DMS153 (cell line): ENCODE data around the gene MYH11.
"Not testable (repeated sequence)": the region's sequence is repeated elsewhere in the genome, so short reads cannot be mapped to it uniquely, and the experiment has no call there.

ENCODE experiments used
- DNase-seq: peaks from one replicate; lab custom pipeline; 2025; lab: John Stamatoyannopoulos, UW

MYH11 gene

DNA sequence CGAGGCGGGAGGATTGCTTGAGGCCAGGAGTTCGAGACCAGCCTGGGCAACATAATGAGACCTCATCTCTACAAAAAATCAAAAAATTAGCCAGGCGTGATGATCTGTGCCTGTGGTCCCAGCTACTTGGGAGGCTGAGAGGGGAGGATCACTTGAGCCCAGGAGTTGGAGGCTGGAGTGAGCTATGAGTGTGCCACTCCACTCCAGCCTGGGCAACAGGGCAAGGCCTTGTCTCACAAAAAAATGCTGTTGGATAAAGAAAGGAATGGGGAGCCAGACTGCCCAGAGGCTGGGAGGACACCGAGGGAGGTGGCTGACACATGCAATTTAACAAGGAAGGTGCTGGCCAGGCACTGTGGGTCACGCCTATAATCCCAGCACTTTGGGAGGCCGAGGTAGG, 47.5 kb downstream of the MYH11 start:
- not testable (repeated sequence) for DNase-seq

DNA sequence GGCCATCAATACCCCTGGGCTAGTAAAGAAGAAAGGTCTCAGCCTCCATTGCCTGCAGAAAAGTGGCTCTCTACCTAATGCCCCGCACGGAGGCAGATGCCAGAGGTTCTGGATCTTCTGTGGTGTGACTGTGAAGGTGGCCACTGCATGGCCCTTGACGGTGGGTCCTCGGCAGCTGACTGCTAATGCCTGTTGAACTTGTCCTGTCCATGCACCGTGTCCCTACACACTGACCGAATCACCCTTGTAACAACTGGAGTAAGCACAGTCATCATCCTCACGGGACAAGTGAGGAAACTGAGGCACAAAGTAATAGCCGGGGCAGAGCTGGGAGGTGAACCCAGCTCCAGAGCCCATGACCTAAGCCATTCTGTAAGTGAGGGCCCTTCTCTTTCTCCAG, 48.8 kb downstream of the MYH11 start:
- no peak for DNase-seq

DNA sequence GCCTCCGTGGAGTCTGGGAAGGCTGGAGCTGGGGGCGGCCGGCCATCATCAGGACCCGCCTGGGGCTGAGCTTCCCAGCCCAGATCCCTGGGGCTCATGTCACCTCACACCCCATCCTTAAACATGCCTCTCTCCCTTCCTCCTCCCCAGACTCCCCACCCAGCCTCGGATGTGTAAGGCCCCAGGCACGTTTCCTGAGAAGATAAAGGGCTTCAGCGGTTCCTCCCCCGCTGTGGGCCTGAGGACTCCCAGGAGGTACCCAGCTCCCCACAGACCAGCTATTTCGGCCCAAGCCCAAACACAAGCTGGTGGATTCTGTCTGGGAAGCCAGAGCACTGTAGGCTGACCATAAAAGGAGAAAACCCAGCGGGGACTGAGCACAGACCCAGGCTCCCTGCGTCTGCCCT, 49.2 kb downstream of the MYH11 start:
- DNase-seq, result no peak

DNA sequence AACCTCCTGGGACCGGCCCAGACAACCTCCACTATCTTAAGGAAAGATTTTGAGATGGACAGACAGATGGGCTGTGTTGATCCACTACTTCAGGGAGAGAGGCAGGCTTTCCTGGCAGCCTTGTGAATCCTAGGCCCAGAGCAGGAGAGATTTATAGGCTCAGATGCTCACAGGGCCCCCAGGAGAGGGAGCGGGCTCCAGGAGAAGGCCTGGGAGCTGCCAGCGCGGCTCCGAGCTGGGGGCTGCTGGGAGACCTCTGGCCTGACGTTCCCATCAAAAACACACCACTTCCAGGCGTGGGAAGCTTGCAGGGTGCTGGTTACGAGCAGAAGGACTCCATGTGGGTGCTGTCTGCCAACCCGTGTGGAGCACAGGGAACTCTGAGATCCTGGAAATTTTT, 53.2 kb downstream of the MYH11 start:
- no peak for DNase-seq

DNA sequence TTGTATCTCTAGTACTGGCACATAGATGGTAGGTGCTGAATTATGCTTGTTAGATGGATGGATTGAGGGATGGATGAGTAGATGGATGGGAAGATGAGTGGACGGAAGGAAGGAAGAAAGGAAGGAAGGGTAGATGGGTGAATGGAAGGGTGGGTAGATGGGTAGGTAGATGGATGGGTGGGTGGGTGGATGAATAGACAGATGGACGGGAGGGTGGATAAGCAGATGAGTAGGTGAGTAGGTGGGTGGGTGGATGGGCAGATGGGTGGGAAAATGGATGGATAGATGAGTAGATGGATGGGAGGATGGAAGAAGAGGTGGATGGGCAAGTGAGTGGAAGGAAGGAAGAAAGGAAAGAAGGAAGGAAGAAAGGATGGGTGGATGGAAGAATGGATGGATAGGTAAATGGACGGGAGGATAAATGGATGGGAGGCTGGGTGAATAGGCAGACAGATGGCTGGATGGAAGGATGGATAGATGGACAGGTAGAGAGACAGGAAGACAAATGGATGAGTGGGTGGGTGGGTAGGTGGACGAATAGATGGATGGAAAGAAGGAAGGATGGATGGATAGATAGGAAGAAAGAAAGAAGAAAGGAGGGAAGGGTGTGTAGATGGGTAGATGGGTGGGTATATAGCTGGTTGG, 56.9 kb downstream of the MYH11 start:
- no peak for DNase-seq

DNA sequence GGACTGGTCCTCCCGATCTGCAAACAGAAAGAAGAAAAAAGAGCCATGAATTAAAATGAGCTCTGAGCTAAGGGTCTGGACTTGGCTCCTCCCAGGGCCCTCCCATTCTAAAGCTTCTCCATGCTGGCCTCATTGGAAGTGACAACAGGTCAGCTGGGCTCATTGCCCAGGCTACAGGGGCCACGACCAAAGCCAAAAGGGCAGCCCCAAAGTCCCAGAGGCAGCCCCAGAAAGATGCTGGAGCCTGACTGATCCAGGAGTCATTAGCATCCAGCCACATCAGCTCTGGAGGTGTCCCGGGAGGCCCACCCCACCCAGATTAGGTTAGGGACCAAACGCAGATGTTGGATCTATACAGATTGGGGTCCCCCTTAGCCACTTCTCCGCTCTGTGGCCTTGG, 58.2 kb downstream of the MYH11 start:
- DNase-seq, result no peak

DNA sequence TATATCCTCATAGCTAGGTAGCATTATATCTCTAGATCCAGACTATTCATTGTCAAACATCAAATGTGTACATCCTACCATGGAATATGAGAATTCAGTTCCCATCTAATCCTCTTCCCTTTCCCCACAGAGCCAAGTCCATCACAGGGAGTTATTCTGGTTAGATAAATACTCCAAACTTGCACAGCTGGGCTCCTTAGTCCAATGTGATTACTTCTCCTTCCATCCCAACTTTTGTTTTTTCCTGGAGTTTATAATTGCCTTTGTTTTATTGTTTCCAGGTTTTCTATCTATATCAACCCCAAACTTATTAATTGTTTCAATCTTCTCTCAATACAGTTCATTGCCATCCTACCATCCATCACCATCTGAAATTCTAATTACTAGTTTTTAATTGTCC, 59.9 kb downstream of the MYH11 start:
- DNase-seq, result no peak

DNA sequence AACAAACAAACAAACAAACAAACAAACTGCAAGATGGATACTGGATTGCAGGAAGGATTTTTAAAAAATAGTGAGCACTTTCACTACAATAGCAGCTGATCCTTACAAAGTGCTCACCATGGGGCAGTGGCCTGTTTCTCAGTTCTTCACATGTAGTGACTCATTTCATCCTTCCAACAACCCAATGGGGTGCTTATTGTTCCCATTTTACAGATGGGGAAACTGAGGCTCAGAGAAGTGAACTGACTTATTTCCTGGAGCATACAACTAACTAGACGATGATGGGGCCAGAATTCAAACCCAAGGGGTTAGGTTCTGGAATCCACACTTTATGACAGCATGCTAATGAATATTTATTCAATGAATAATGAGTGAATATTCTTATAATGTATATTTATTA, 61.2 kb downstream of the MYH11 start:
- no peak for DNase-seq

DNA sequence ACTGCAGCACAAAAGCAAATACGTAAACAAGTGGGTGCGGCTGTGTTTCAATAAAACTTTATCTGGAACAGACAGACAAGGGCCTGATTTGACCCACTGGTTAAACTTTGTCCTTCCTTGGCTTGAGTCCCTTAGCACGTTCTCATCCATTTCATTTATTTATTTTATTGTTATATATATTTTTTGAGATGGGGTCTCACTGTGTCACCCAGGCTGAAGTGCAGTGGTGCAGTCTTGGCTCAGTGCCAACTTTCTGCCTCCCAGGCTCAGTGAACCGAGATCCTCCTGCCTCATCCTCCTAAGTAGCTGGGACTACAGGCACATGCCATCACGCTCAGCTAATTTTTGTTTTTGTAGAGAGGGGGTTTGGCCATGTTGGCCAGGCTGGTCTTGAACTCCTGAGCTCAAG, 64.3 kb downstream of the MYH11 start:
- DNase-seq, result no peak

DNA sequence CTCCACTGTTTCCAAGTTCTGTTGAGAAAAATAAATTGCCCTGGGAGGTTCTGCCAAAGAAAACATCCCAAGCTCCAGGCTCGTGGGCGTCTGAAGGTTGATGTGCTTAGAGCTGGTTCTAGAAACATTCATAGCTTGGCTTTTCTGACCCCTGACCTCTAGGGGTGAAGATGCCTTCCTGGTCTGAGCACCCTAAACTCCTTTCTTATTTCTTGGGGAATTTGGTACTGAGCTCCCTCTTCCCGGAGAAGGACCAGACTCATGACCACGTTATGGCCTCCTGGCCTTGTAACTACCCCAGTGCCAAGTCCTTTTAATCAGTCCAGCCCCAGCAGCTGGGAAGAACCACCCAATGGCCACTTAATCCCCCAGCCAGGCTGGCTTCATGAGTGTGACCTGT, 66.4 kb downstream of the MYH11 start:
- DNase-seq, result no peak

DNA sequence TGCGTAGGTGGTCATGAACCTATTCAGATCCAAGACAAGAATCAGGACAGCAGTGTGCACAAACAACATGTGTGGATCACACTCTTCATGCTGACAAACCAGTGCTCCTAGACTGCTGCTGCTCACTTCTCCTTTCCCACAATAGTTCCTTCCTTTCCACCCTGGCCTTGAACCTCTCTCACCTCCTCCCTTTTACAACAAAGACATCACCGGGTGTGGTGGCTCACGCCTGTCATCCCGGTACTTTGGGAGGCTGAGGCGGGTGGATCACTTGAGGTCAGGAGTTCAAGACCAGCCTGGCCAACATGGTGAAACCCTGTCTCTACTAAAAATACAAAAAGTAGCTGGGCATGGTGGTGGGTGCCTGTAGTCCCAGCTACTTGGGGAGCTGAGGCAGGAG, 67.0 kb downstream of the MYH11 start:
- DNase-seq, result not testable (repeated sequence)

DNA sequence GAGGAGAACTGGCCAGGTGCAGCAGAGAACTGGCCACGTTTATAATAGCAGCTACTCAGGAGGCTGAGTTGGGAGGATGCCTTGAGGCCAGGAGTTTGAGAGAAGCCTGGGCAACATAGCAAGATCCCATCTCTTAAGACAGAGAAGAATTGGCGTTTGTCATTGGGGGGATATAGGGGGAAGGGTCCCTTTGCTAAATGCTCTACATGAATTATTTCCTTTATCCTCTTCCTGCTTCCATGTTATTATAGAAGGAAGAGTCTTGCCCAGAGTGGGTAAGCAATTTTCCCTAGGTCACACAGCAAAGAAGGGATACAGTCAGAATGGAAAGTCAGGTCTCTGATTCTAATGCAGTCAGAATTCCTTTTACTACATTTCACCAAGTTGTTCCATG, 68.0 kb downstream of the MYH11 start:
- DNase-seq, result no peak

DNA sequence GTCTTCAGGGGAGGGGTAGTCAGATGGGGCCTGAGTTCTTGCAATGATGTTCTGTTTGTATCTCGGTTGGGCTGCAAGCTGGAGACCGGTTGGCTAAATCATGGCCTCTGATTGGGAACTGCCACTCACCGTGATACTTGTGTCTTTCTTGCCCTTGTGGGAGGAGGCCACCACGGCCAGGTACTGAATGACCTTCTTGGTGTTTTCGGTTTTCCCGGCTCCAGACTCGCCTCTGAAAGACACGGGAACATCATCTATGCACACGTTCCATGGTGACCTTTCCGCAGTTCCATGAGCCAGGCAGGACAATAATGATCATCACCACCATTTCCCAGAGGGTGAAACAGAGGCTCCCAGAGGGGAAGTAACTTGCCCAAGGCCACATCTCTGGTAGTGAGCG, 70.3 kb downstream of the MYH11 start:
- DNase-seq, result no peak

DNA sequence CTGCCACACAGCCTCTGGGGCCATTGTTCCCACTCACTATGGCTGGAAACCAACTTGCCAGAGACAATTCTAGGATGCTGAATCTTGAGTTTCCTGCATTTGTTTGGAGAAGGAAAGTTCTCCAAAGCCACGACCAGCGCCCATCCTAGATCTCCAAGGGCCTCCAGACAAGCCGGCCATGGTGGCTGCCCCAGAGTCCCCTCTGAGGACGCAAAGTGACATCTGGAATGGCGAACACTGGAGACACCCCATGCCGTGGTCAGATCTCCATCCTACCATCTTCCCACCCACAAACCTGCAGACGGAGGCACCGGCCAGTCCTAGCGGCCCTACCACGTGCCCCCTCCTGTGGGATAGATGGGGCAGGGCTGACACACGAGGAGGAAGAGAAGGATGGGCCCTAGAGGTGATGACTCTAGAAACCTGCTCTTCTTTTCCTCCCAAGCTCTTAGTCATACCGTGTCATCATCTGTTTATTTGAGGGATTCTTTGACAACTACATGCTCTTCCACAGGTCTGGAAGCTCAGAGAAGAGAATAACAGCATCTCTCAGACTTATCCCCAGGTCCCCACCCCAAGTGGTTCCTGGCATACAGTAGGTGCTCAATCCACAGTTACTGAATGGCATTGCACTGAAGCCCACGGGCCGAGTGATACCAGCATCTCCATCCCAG, 71.3 kb downstream of the MYH11 start:
- DNase-seq, result no peak

DNA sequence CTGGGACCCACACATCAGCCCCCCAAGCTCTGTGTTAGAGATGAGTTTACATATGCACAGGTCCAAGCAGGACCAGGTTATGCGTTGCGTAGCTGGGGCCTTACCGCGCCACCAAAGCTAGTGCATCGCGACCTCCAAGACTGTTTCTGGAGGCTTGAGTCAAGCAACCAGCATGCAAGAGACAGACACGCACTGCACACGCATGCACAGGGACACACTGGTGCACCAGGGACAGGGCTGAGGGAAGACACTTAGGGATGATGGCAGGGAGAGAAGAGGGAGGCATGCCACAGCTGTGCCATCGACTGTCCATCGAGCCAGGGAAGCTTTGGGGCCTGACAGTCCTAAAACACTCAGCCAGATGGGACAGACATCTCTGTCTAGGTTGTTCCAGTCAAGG, 72.8 kb downstream of the MYH11 start:
- no peak for DNase-seq

DNA sequence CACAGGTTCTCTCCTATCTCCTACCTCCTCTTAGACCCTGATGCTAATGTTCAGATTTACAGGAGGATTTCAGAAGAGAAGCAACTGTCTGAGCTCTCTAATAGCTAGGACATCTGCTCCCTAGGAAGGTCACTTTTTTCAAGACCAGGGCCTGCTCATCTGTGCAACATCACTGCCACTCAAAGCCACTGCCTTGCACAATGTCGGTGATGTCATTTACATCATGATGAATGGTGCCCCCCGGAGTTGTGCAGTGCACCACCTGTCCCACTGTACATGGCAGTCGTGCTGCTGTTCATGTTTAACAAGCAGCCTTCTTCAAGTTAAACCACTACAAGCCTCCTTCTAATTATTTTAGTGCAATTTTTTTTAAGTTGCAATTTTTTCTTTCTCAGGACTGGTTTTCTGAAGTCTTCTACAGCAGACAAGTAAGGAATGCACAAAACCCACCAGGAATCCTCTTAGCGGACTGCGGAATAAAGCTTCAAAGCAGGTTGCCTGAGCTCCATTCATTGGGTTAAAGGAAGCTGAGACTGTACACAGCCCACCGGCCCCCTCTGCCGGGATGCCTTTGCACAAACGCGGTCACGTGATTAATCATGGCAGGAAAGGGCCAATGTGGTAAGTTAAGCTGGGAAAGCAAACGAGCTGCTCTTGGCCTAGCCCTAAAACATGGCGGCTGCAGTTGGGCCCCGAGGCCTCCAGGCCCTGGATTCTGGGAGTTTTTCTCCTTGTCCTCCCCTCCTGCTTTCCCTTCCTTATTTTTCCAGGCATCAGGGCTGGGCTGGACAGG, 74.1 kb downstream of the MYH11 start:
- DNase-seq, result no peak

DNA sequence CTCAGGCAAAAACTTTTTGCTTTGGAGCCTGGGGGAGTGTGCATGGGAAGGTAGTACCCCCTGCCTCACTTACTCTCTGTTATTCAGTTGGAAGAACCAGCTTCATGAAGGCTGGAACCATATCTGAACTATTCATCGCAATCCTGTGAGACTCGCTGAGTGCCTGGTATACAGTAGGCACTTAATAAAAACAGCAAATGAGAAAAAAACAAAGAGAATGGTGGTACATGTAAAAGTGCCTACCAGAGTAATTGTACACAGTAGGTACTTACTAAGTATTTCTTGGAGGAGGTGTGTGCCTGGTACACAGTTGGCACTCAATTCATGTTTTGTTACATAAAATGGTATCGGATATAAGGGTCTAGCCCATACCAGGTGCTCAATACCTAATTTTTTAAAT, 75.2 kb downstream of the MYH11 start:
- DNase-seq, result no peak

DNA sequence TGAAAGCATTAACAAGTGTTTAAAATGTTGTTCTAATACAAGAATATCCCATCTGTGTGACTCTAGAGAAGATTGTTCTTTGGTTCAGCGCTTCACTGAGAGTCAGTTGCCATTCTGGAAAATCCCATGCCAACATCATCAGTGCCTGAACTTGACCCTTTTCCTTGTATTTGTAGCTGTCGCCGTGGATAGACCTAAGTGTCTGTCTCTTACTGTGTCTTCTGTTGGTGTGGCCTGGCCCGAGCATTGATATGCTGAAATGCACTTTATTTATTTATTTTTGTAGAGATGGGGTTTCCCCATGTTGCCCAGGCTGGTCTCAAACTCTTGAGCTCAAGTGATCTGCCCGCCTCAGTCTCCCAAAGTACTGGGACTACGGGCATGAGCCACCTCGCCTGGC, 76.0 kb downstream of the MYH11 start:
- no peak for DNase-seq

DNA sequence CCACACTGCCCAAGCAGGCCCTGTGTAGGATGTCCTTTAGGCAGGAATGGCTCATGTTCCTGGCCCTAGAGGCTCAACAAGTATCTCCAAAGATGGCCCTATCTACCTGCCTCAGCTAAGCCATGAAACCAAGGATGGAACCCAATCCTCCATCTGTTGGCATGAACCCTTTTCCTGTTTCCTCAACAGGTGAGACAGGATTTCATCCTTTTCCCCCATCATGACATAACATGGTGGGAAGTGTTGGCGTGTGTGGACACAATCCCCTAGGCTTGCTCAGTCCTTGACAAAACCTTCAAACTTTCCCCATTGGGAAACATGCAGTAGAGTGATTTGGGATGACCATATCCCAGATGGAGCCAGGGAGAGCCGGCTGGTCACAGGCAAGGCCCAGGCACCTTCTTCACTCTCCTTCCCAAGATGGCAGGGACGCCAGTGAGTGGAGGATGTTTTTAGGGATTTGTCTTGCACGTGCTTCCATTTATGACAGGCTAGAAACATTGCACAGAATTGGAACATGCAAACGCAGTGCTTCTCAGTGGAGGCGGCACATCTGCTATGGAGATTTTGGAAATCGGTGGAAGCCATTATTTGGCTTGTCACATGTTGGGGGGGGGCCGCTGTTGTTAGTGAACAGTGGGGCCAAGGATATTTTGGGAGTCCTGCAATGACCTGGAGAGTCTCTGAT, 77.0 kb downstream of the MYH11 start:
- no peak for DNase-seq

DNA sequence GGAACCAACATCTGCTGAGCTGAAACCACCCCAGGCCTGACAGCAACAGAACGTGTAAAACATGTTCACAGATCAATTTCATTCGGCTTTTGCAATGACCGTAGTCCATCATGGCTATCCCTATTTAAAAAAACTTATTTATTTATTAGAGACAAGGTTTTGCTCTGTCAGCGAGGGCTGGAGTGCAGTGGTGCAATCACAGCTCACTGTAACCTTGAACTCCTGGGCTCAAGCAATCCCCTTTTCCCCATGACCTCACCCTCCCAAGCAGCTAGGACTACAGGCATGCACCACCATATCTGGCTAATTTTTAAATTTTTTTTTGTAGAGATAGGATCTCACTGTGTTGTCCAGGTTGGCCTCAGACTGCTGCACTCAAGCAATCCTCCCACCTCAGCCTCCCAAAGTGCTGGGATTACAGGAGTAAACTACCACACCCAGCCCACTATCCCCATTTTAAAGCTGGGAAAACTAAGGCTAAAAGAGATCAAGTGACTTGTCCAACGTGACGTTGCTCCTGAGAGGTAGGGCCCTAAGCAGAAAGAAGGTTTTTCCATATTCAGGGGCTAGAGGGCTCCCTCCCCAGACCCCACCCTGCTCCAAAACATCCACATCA, 77.7 kb downstream of the MYH11 start:
- no peak for DNase-seq

DNA sequence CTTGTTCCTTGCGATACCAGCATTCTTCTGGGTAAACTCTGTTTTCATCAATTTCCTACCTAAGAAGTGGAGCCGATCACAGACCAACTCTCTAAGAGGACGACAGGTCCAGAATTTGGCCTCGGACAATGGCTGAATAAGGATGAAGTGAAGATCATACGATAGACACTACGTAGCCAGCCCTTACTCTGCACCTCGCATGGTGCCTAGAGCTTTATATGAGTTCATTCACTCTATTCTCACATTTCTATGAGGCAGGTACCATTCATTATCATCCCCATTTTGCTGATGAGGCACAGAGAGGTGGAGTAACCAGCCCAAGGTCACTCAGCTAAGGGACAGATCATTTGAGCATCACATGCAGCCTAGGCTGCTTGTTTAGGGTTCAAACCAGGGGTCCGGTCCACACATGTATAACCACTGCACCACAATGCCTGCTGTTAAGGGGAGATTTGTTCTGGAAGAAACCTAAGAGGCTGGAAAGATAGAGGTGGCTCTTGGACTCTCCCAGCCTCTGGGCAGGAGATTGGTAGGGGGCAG, 78.6 kb downstream of the MYH11 start:
- DNase-seq, result no peak
